Sigmoid colon (tissue), 7 donors: ENCODE results near the gene EPHA2. TPM values are rescaled to one million over a fixed set of nuclear protein-coding genes. Genes with fewer than 3 reads are reported as not detected.
"Not testable (repeated sequence)": the region's sequence is repeated elsewhere in the genome, so short reads cannot be mapped to it uniquely, and the experiment has no call there.

Source experiments
- DNase-seq: peaks from one replicate; pipeline ENCODE4 v3.0.0-alpha.2; 2019
- H3K27ac ChIP-seq, 4 donors: fragments of 200-600 bp; sonication (generic); one replicate each; pipeline ENCODE4 v1.5.1; 2016 to 2019; ENCODE audit warnings: mild to moderate bottlenecking in 1 of 4
- H3K27me3 ChIP-seq, 3 donors: fragments of 200-600 bp; sonication (generic); one replicate each; pipeline ENCODE4 v1.5.1; 2019; ENCODE audit warnings: mild to moderate bottlenecking in 1 of 3
- H3K36me3 ChIP-seq, 4 donors: fragments of 200-600 bp; sonication (generic); one replicate each; pipeline ENCODE4 v1.5.1; 2016 to 2019
- H3K4me1 ChIP-seq, 4 donors: fragments of 200-600 bp; sonication (generic); one replicate each; pipeline ENCODE4 v1.5.1; 2017 to 2019
- H3K4me3 ChIP-seq, 4 donors: fragments of 200-600 bp; sonication (generic); one replicate each; pipeline ENCODE4 v1.5.1; 2017 to 2019; ENCODE audit warnings: mild to moderate bottlenecking in 2 of 4, moderate library complexity in 1 of 4
- H3K9me3 ChIP-seq, 4 donors: fragments of 200-600 bp in 3 of 4; sonication (generic) in 3 of 4; one replicate each; pipeline versions ENCODE4 v1.5.1 to v1.6.1; 2013 to 2019
- CTCF ChIP-seq, 4 experiments: fragments of 450-650 bp in 3 of 4; fragments of 200-600 bp in 1 of 4; IDR thresholded peaks; one replicate each; pipeline ENCODE4 v1.5.1; 2016 to 2019; ENCODE audit warnings: antibody characterized with exemption in 4 of 4, mild to moderate bottlenecking in 3 of 4, moderate library complexity in 2 of 4
- EP300 ChIP-seq, 4 donors: sonication (generic); formaldehyde crosslinking; IDR thresholded peaks; one replicate each; pipeline ENCODE4 v1.6.1; 2017; ENCODE audit warnings: antibody characterized with exemption in 4 of 4
- POLR2A ChIP-seq, 2 donors: fragments of 450-650 bp; IDR thresholded peaks; one replicate each; pipeline ENCODE4 v1.6.1; 2016; ENCODE audit warnings: antibody characterized with exemption in 2 of 2, mild to moderate bottlenecking in 2 of 2, moderate library complexity in 2 of 2
- POLR2AphosphoS5 ChIP-seq, 4 donors: sonication (generic); formaldehyde crosslinking; IDR thresholded peaks; one replicate each; pipeline ENCODE4 v1.6.1; 2017; ENCODE audit warnings: antibody characterized with exemption in 4 of 4
- WGBS, 2 donors: extraction: QIAGEN DNeasy Blood & Tissue Kit; methylation state at CpG; one replicate each; pipeline ENCODE4 v1.1.7; 2013; 5-methylcytosine and 5-hydroxymethylcytosine counted together
- intact Hi-C: fragments of 100-400 bp; cut with DNase I; formaldehyde crosslinking; loops from one replicate; pipeline ENCODE4 v1.15.1; 2023
- polyA plus RNA-seq, 3 donors: library from polyadenylated mRNA; stranded (reverse); fragments of 200-250 nt; gene quantifications; one replicate each; pipeline ENCODE4 v1.2.3, GENCODE V29; 2013
- total RNA-seq, 4 donors: library from RNA; depleted of rRNA; stranded (reverse); fragments of >200 nt; gene quantifications; one replicate each; pipeline ENCODE4 v1.1.0, GENCODE V29; 2016
- donor health status: healthy with polysubstance abuse.
- donor health status: Bipolar disorder and iron deficiency.
- donor health status: healthy.

The EPHA2 gene
- total and polyA plus RNA-seq, 7 donors, result 3.3 to 24.7 (median 6.0) TPM

GRCh38 chr1:16198444-16199156 is 42.7 kb upstream of the EPHA2 start:
- DNase-seq, result no peak
- 92 to 93% methylated on average over 8 of the region's 8 CpGs for WGBS, 2 donors
- intact Hi-C loops, result no loop called here
- Histone ChIP-seq H3K27ac (no peak overlapping the region), H3K4me1 (no peaks in the 10 kb centered on the region), H3K4me3 (no peak overlapping the region), H3K36me3 (no peaks in the 10 kb centered on the region), H3K9me3 (no peaks in the 10 kb centered on the region), H3K27me3 (no peaks in the 10 kb centered on the region)
- no peak for TF ChIP-seq EP300 (IDR thresholded peaks at IDR 0.05)
- no peak for TF ChIP-seq POLR2A (IDR thresholded peaks at IDR 0.05)
- no peak for TF ChIP-seq POLR2AphosphoS5 (IDR thresholded peaks at IDR 0.05)
- TF ChIP-seq CTCF (IDR thresholded peaks at IDR 0.05), result no peak

GRCh38 chr1:16196874-16197273 is 41.0 kb upstream of the EPHA2 start:
- intact Hi-C loops, result no loop called here
- WGBS, 2 donors, result 60 to 64% methylated on average over 3 of the region's 3 CpGs
- Histone ChIP-seq H3K9me3 (no peaks in the 10 kb centered on the region), H3K4me3 (no peak overlapping the region), H3K4me1 (no peaks in the 10 kb centered on the region), H3K36me3 (no peaks in the 10 kb centered on the region), H3K27me3 (no peaks in the 10 kb centered on the region), H3K27ac (no peak overlapping the region)
- TF ChIP-seq EP300 (IDR thresholded peaks at IDR 0.05) (no peak), POLR2A (IDR thresholded peaks at IDR 0.05) (no peak), CTCF (IDR thresholded peaks at IDR 0.05) (no peak), POLR2AphosphoS5 (IDR thresholded peaks at IDR 0.05) (no peak)
- no peak for DNase-seq

- DNase-seq, H3K36me3 ChIP-seq, H3K9me3 ChIP-seq, H3K27me3 ChIP-seq, intact Hi-C loops, H3K27ac ChIP-seq, H3K4me3 ChIP-seq, H3K4me1 ChIP-seq: not testable (repeated sequence)
- WGBS, 2 donors, result 89 to 97% methylated on average over 4 of the region's 4 CpGs
Measured at GRCh38 chr1:16196139-16196538, 40.3 kb upstream of the EPHA2 start.

- WGBS, 2 donors, result 87 to 89% methylated on average over 7 of the region's 7 CpGs
- no peak overlapping the region for H3K27ac ChIP-seq
Measured at GRCh38 chr1:16195518-16195905, 39.6 kb upstream of the EPHA2 start.

More at GRCh38 chr1:16195518-16195905, 39.6 kb upstream of the EPHA2 start:
- Histone ChIP-seq H3K36me3 (no peaks in the 10 kb centered on the region), H3K4me1 (no peaks in the 10 kb centered on the region), H3K9me3 (no peaks in the 10 kb centered on the region), H3K4me3 (no peak overlapping the region), H3K27me3 (no peaks in the 10 kb centered on the region)
- no peak for DNase-seq
- intact Hi-C loops, result no loop called here
- no peak for TF ChIP-seq POLR2A (IDR thresholded peaks at IDR 0.05)
- no peak for TF ChIP-seq POLR2AphosphoS5 (IDR thresholded peaks at IDR 0.05)
- no peak for TF ChIP-seq CTCF (IDR thresholded peaks at IDR 0.05)
- TF ChIP-seq EP300 (IDR thresholded peaks at IDR 0.05), result no peak
